Ishikawa (cell line): Measurements from ENCODE around the gene MAPK6.

Experiments used
- CEBPB ChIP-seq: IDR thresholded peaks from 2 replicates; pipeline ENCODE4 v1.6.1; 2012
- CREB1 ChIP-seq: IDR thresholded peaks from 2 replicates; pipeline ENCODE4 v1.6.1; 2012; ENCODE audit warnings: low read depth
- EGR1 ChIP-seq: IDR thresholded peaks from 2 replicates; pipeline ENCODE4 v1.6.1; 2012
- EP300 ChIP-seq: IDR thresholded peaks from 2 replicates; pipeline ENCODE4 v1.6.1; 2012; ENCODE audit warnings: borderline replicate concordance
- FOXM1 ChIP-seq: IDR thresholded peaks from 2 replicates; pipeline ENCODE4 v1.6.1; 2012; ENCODE audit warnings: low read depth, borderline replicate concordance
- NFIC ChIP-seq: IDR thresholded peaks from 2 replicates; pipeline ENCODE4 v1.6.1; 2012
- RAD21 ChIP-seq: IDR thresholded peaks from 2 replicates; pipeline ENCODE4 v1.6.1; 2012; ENCODE audit warnings: low read depth
- TAF1 ChIP-seq: IDR thresholded peaks from 2 replicates; pipeline ENCODE4 v1.6.1; 2012; ENCODE audit warnings: low read depth, mild to moderate bottlenecking
- TCF12 ChIP-seq: IDR thresholded peaks from 2 replicates; pipeline ENCODE4 v1.6.1; 2012; ENCODE audit warnings: low read depth
- TEAD4 ChIP-seq: IDR thresholded peaks from 2 replicates; pipeline ENCODE4 v1.6.1; 2012
- YY1 ChIP-seq: IDR thresholded peaks from 2 replicates; pipeline ENCODE4 v1.6.1; 2012; ENCODE audit warnings: low read depth
- ZBTB7A ChIP-seq: IDR thresholded peaks from 2 replicates; pipeline ENCODE4 v1.6.1; 2012; ENCODE audit warnings: low read depth
- TF ChIP-seq, protein P1 (sequence below): IDR thresholded peaks from 2 replicates; pipeline ENCODE4 v1.6.1; 2012; ENCODE audit warnings: low read depth, mild to moderate bottlenecking
- TF ChIP-seq, protein P2 (sequence below): IDR thresholded peaks from 2 replicates; pipeline ENCODE4 v1.6.1; 2012
- TF ChIP-seq, protein P3 (sequence below): IDR thresholded peaks from 2 replicates; pipeline ENCODE4 v1.6.1; 2012

Gene MAPK6

DNA sequence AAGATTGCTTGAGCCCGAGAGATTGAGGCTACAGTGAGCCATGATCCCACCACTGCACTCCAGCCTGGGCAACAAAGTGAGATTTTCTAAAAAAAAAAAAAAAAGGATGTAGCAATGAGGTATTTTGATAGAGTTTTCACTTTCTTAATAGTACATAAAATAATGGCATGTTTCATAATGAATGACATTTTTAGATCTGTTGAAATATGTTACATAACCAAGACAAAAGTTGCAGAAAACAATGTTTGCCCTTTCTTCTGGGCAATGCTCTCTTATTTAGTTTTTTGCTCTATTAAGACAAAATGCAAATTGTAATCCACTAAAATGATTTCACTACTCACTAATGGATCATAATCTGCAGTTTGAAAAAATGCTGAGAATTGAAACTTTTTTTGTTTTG is 4.4 kb upstream of the MAPK6 start:
- no peak for TF ChIP-seq ZBTB7A
- no peak for TF ChIP-seq NFIC
- TF ChIP-seq EP300 = no peak
- TF ChIP-seq, protein P1, sequence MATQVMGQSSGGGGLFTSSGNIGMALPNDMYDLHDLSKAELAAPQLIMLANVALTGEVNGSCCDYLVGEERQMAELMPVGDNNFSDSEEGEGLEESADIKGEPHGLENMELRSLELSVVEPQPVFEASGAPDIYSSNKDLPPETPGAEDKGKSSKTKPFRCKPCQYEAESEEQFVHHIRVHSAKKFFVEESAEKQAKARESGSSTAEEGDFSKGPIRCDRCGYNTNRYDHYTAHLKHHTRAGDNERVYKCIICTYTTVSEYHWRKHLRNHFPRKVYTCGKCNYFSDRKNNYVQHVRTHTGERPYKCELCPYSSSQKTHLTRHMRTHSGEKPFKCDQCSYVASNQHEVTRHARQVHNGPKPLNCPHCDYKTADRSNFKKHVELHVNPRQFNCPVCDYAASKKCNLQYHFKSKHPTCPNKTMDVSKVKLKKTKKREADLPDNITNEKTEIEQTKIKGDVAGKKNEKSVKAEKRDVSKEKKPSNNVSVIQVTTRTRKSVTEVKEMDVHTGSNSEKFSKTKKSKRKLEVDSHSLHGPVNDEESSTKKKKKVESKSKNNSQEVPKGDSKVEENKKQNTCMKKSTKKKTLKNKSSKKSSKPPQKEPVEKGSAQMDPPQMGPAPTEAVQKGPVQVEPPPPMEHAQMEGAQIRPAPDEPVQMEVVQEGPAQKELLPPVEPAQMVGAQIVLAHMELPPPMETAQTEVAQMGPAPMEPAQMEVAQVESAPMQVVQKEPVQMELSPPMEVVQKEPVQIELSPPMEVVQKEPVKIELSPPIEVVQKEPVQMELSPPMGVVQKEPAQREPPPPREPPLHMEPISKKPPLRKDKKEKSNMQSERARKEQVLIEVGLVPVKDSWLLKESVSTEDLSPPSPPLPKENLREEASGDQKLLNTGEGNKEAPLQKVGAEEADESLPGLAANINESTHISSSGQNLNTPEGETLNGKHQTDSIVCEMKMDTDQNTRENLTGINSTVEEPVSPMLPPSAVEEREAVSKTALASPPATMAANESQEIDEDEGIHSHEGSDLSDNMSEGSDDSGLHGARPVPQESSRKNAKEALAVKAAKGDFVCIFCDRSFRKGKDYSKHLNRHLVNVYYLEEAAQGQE = no peak
- no peak for TF ChIP-seq RAD21
- TF ChIP-seq FOXM1 = no peak
- TF ChIP-seq CREB1 = no peak
- TF ChIP-seq EGR1 = no peak
- TF ChIP-seq YY1 = no peak
- TF ChIP-seq TEAD4 = no peak
- no peak for TF ChIP-seq TCF12
- TF ChIP-seq, protein P2, sequence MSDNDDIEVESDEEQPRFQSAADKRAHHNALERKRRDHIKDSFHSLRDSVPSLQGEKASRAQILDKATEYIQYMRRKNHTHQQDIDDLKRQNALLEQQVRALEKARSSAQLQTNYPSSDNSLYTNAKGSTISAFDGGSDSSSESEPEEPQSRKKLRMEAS = no peak
- TF ChIP-seq CEBPB = no peak
- TF ChIP-seq, protein P3, sequence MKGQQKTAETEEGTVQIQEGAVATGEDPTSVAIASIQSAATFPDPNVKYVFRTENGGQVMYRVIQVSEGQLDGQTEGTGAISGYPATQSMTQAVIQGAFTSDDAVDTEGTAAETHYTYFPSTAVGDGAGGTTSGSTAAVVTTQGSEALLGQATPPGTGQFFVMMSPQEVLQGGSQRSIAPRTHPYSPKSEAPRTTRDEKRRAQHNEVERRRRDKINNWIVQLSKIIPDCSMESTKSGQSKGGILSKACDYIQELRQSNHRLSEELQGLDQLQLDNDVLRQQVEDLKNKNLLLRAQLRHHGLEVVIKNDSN = no peak
- TF ChIP-seq TAF1 = no peak

DNA sequence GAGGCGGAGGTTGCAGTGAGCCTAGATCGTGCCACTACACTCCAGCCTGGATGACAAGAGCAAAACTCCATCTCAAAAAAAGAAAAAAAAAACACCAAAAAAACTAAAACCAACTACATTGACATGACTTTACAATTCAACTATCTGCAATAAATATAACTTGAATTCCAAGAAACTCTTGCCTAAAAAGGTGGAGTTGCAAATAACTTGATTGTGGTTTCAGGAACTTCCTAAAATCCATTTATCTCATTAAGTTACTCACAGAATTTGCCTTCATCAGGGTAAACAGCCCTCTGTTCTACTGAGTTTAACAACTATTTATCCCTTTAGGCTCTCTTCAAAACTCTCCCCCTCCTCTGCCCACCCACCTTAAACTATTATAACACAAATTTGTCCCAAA is 2.7 kb upstream of the MAPK6 start:
- TF ChIP-seq YY1 (no peak), ZBTB7A (no peak), TAF1 (no peak), EGR1 (no peak), RAD21 (no peak), NFIC (no peak), EP300 (no peak), FOXM1 (no peak), CREB1 (no peak)
- TF ChIP-seq, protein P3 = no peak
- TF ChIP-seq, protein P2 = no peak
- TF ChIP-seq, protein P1 = no peak

DNA sequence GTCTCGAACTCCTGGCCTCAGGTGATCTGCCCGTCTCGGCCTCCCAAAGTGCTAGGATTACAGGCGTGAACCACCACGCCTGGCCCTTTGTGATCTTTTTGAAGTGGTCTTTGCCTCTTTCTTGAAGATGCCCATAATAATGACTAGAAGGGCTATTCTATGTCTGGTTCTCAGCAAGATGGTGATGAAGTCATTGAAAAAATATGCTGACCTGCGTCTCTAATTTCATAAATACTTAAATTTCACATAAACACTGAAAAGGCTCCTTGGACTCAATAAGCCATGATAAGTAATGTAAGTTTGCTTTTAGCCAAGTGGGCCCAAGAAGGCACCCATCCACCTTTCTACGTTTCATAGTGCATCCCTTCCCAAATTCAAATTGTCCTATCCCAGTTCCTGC is 775 bp upstream of the MAPK6 start:
- no peak for TF ChIP-seq CREB1
- TF ChIP-seq CEBPB = no peak
- no peak for TF ChIP-seq YY1
- no peak for TF ChIP-seq EP300
- TF ChIP-seq, protein P1 = no peak
- no peak for TF ChIP-seq TAF1
- no peak for TF ChIP-seq RAD21
- no peak for TF ChIP-seq ZBTB7A
- TF ChIP-seq FOXM1 = no peak
- no peak for TF ChIP-seq NFIC
- no peak for TF ChIP-seq TCF12
- TF ChIP-seq, protein P3 = no peak
- TF ChIP-seq TEAD4 = no peak
- no peak for TF ChIP-seq EGR1
- TF ChIP-seq, protein P2 = no peak
